ENCODE results near the gene DZIP3.

DZIP3 gene

GRCh38 chr3:108566599-108566998 lies 22.9 kb upstream of the DZIP3 start:
- CTCF ChIA-PET, result interaction anchor here (0.8 to 5.5 kb wide), 3 partner anchors 13 to 61 kb away, joined by 3 to 42 read pairs (median 4); no protein-coding TSS in a partner anchor
- TF ChIP-seq CTCF (IDR thresholded peaks at IDR 0.05; ENCODE audit: control extremely low read depth, extremely low read depth, low read depth, missing control alignments), result no peak
- POLR2A ChIA-PET, result no interaction called here
- no peak for DNase-seq (ENCODE audit: extremely low spot score)

- ChIA-PET CTCF (interaction anchor here (1.7 kb wide), 1 partner anchor 16 kb away, joined by 9 read pairs; no protein-coding TSS in a partner anchor), POLR2A (no interaction called here)
- no peak for TF ChIP-seq CTCF (IDR thresholded peaks at IDR 0.05; ENCODE audit: control extremely low read depth, extremely low read depth, low read depth, missing control alignments)
- DNase-seq (ENCODE audit: extremely low spot score), result no peak
Measured at GRCh38 chr3:108569336-108569735, 20.2 kb upstream of the DZIP3 start.

- ChIA-PET CTCF (interaction anchor here (1.1 to 1.7 kb wide), 3 partner anchors 11 to 338 kb away, joined by 3 to 5 read pairs (median 3); partner anchors contain the start of genes CIP2A and DZIP3), POLR2A (no interaction called here)
- no peak for TF ChIP-seq CTCF (IDR thresholded peaks at IDR 0.05; ENCODE audit: control extremely low read depth, extremely low read depth, low read depth, missing control alignments)
- no peak for DNase-seq (ENCODE audit: extremely low spot score)
Measured at GRCh38 chr3:108578064-108578463, 11.5 kb upstream of the DZIP3 start.

DNA sequence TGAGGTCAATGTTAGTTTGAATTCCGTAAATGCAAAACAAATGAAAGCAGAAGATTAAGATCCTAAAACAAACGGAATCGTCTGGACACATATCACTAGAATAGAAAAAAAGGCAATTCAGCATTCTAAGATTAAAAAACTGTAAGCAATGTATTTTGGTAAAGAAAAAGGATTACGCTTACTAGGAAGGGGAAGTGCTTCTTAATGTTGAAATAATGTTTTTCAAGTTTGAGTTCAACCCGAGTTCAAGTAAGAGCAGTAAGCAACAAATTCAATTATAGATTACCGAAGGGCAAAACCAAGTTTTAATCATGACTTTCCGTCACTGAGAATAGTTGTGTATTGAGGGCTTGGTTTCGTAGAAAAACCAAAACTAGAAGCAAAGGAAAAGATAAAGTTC lies 921 bp upstream of the DZIP3 start:
- peak; percentile 13 for DNase-seq (ENCODE audit: extremely low spot score)
- TF ChIP-seq CTCF (IDR thresholded peaks at IDR 0.05; ENCODE audit: control extremely low read depth, extremely low read depth, low read depth, missing control alignments), result no peak
- ChIA-PET POLR2A (interaction anchor here (1.1 kb wide), 1 partner anchor 14 kb away, joined by 3 read pairs; no protein-coding TSS in a partner anchor), CTCF (interaction anchor here (0.9 to 2.3 kb wide), 9 partner anchors 11 to 327 kb away, joined by 3 to 17 read pairs (median 3); no protein-coding TSS in a partner anchor)

DNA sequence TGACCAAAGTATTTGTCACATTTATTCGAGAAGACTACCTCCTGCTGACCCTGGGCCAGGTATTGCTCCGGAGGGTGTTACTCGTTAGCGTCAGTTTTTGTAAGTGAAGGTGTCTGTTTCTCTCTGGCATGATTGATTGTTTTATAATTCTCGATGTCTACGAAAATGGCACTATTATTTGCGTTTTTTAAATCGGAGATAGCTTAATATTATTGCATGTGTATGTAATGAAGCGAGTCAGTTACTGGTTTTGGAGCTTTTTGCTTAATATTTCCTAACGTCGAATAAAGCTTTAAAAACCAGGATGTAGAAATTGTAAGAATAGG lies 439 bp downstream of the DZIP3 start:
- ChIA-PET POLR2A (interaction anchor here (0.9 to 1.1 kb wide), 2 partner anchors 9 to 10 kb away, joined by 3 to 4 read pairs; no protein-coding TSS in a partner anchor), CTCF (interaction anchor here (1.0 to 2.3 kb wide), 9 partner anchors 9 to 325 kb away, joined by 3 to 17 read pairs (median 4); no protein-coding TSS in a partner anchor)
- no peak for DNase-seq (ENCODE audit: extremely low spot score)
- peak; percentile 4 for TF ChIP-seq CTCF (IDR thresholded peaks at IDR 0.05; ENCODE audit: control extremely low read depth, extremely low read depth, low read depth, missing control alignments)

DNA sequence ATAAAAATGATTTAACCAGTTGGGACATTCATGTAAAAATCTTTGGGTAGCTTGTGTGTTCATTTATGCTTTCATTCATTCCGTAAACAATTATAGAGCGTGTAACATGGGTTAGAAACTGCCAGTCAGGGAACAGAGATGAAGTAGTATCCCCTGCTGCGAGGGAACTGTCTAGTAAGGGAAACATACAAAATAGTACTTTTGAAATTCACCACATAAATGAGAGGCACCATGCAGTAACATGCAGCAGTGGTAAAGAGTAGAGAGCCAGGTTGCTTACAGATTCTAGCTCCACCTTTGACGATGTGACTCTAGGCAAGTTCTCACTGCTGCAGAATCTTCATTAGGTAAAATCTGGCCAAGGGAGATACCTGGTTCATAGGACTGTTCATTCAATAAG lies 938 bp downstream of the DZIP3 start:
- no peak for TF ChIP-seq CTCF (IDR thresholded peaks at IDR 0.05; ENCODE audit: control extremely low read depth, extremely low read depth, low read depth, missing control alignments)
- ChIA-PET POLR2A (no interaction called here), CTCF (interaction anchor here (1.0 to 2.3 kb wide), 5 partner anchors 8 to 38 kb away, joined by 3 to 17 read pairs (median 8); no protein-coding TSS in a partner anchor)
- DNase-seq (ENCODE audit: extremely low spot score), result peak; percentile 11
